Right lobe of liver (tissue), 4 donors: Measurements from ENCODE around the gene LRRC53.

ENCODE experiments used
- CTCF ChIP-seq, 4 donors: fragments of 200-600 bp in 3 of 4; fragments of 450-650 bp in 1 of 4; IDR thresholded peaks; one replicate each; pipeline versions ENCODE4 v1.5.1 to v1.8.0; 2016 to 2022; ENCODE audit warnings: antibody characterized with exemption in 4 of 4, mild to moderate bottlenecking in 2 of 4
- POLR2A ChIP-seq: fragments of 450-650 bp; IDR thresholded peaks from one replicate; pipeline ENCODE4 v1.6.1; 2017; ENCODE audit warnings: antibody characterized with exemption, mild to moderate bottlenecking
- donor health status: DM: no; HTN: no; CAD: no.
- donor health status: DM: no; HTN: no; CAD: no.
- donor health status: DM: no; HTN: yes; CAD: no.

- no peak for TF ChIP-seq CTCF (IDR thresholded peaks at IDR 0.05)
- no peak for TF ChIP-seq POLR2A
Observed at GRCh38 chr1:74528123-74528522, 15.7 kb upstream of the LRRC53 start.
